SKM-1 (cell line): ENCODE data around the gene MFGE8.

Source experiments
- DNase-seq: peaks from one replicate; lab custom pipeline; 2025; ENCODE audit not compliant: unreplicated experiment; lab: John Stamatoyannopoulos, UW

The MFGE8 gene

DNA sequence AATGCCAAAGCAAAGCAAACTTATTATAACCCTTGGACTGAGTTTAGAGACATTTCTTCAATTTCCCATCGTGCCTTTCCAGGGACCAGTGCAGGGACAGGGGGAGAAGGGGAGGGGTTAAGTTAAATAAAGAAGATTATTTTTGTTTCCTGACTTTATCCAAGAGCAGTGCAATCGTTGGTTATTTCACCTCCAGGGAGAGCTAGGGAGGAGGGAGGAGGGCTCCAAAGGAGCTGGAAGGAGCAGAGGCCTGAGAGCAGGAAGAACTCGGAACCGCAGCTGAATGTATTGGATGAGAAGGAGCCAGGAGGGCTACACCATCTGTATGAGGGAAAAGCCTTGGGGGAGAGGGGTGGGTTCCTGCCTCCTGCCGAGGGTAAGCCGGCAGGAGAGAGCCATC is 38.5 kb downstream of the MFGE8 start:
- no peak for DNase-seq

GRCh38 chr15:88874275-88874674 is 38.9 kb downstream of the MFGE8 start:
- no peak for DNase-seq

DNA sequence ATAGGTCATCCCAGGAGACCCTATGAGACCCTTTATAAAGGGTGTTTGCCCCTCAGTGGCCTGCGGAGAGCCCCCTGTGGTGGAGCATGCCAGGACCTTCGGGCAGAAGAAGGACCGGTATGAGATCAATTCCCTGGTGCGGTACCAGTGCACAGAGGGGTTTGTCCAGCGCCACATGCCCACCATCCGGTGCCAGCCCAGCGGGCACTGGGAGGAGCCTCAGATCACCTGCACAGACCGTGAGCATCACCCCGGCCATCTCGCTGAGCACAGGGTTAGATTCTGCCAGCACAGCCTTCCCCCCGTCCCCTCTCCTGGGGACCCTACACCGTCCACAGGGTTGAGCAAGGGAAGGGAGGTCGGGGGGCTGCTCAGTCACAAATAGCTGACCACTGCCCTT is 39.4 kb downstream of the MFGE8 start:
- DNase-seq = no peak

DNA sequence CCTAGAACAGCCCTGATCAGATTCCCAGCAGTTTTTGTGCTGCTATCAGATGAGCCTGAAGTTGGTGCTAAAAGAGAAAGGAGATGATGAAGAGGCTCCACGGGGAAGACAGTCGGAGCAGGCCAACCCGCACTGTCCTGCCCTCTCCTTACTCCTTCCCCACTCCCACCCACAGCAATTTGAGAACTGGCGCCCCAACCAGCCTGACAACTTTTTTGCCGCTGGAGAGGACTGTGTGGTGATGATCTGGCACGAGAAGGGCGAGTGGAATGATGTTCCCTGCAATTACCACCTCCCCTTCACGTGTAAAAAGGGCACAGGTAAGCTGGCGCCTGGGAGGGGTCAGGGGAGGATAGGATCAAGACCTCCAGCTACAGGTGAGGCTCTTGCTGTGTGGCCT is 40.5 kb downstream of the MFGE8 start:
- DNase-seq = no peak

- no peak for DNase-seq
Observed at GRCh38 chr15:88872106-88872505, 41.1 kb downstream of the MFGE8 start.

GRCh38 chr15:88871313-88871712 is 41.9 kb downstream of the MFGE8 start:
- DNase-seq = no peak

DNA sequence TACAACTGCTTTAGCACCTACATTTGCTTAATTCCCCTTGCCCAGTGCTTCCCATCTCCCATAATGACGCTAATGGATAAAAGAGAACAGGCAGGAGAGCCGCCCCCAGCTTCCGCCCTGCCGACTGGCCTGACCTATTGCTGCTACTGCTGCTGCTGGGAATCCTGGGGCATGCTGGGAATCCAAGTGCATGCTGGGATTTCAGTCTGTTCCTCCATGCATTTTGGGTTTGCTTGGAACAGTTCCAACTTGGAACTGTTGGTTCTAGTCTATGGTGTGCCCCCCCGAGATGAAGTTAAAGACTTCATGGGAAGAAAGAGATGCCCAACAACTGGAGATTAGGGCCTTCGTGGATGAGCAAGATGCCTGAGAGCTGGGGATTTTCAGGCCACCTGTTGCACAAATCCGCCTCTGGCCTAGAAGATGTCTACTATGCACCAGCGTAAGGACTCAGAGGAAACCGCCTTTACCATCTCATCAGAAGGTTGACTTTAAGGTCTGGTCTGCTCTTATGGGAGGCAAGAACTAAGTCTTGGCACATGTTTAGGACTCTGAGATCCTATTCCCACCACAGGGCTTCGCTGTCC is 46.8 kb downstream of the MFGE8 start:
- no peak for DNase-seq

- no peak for DNase-seq
Observed at GRCh38 chr15:88865498-88866099, 47.6 kb downstream of the MFGE8 start.

GRCh38 chr15:88864861-88865497 is 48.2 kb downstream of the MFGE8 start:
- no peak for DNase-seq

DNA sequence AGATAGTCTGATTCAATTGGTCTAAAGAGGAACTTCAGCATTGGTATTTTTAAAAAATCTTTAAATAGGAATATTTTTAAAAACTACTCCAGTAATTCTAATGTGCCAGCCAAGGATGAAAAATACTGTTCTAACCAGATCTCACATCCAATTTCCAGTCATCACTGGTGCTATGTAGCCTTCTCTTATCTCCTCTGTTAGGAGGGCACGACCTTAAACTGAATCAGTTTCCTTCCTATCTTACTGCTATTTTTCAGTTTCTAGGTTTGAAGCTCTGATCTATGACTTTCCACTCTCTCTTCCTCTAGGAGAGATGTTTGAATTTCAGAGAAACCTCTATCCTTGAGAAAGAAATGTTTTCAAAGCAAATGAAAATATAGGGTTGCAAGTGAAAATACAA is 49.8 kb downstream of the MFGE8 start:
- no peak for DNase-seq

GRCh38 chr15:88860212-88860611 is 53.0 kb downstream of the MFGE8 start:
- DNase-seq = no peak

- DNase-seq = no peak
Observed at GRCh38 chr15:88859550-88859949, 53.6 kb downstream of the MFGE8 start.

- DNase-seq = no peak
Observed at GRCh38 chr15:88858934-88859333, 54.2 kb downstream of the MFGE8 start.

- DNase-seq = no peak
Observed at GRCh38 chr15:88852476-88852875, 60.7 kb downstream of the MFGE8 start.

- DNase-seq = no peak
Observed at GRCh38 chr15:88849376-88850072, 63.7 kb downstream of the MFGE8 start.
